ENCODE results near the gene FGF1. TPM values are rescaled to one million over a fixed set of nuclear protein-coding genes. Genes with fewer than 3 reads are reported as not detected.

The FGF1 gene
- total and polyA plus RNA-seq, 2 of the 4 experiments (the other 2 are of a cell fraction) = 7.6 to 7.7 TPM

- intact Hi-C loops (cut with micrococcal nuclease) = no loop called here
- in situ Hi-C loops (cut with MboI; ENCODE audit: low sequenced_read_pairs) = loop anchor here (5.0 kb wide), 1 partner anchor 39 kb away; no protein-coding TSS in a partner anchor
- Histone ChIP-seq H3K9me1 (ENCODE audit: insufficient read depth, low read length) (no peaks in the 10 kb centered on the region), H3K27me3 (ENCODE audit: control insufficient read depth, insufficient read depth, low read length) (no peaks in the 10 kb centered on the region), H2BK5ac (ENCODE audit: low read depth, low read length, poor library complexity, severe bottlenecking) (no peak overlapping the region), H2AFZ (replicated peaks; ENCODE audit: low read length, poor library complexity) (no peak overlapping the region), H2AK9ac (replicated peaks; ENCODE audit: low read depth, low read length, poor library complexity) (no peak overlapping the region), H3K18ac (ENCODE audit: low read depth, low read length) (no peak overlapping the region), H4K20me1 (ENCODE audit: insufficient read depth, low read length) (no peaks in the 10 kb centered on the region), H3K79me1 (ENCODE audit: low read depth in 1 of 2, low read length in 2 of 2) (no peaks in the 10 kb centered on the region), H3K36me3 (ENCODE audit: control insufficient read depth, insufficient read depth, low read length) (no peaks in the 10 kb centered on the region), H3K56ac (ENCODE audit: extremely low read depth, insufficient read depth, low read length) (no peak overlapping the region), H2AK5ac (ENCODE audit: low read depth, low read length) (no peak overlapping the region), H3K9ac (ENCODE audit: low read depth, low read length) (no peak overlapping the region), H2BK20ac (ENCODE audit: low read depth, low read length) (no peak overlapping the region), H3K27ac (ENCODE audit: insufficient read depth, low read length) (no peak overlapping the region), H3K23ac (ENCODE audit: low read depth, low read length) (no peak overlapping the region), H3K4me2 (ENCODE audit: low read depth, low read length) (no peak overlapping the region), H4K8ac (ENCODE audit: low read depth in 2 of 2, low read length in 2 of 2) (no peak overlapping the region), H4K91ac (ENCODE audit: insufficient read depth, low read depth, low read length) (no peak overlapping the region), H3K4me1 (ENCODE audit: control insufficient read depth, insufficient read depth, low read length) (peaks cover 2% of the 10 kb centered on the region; the same call in 1 of the 2 replicates), H3K4ac (ENCODE audit: low read depth, low read length) (no peak overlapping the region), H3K14ac (replicated peaks; ENCODE audit: low read depth, low read length) (no peak overlapping the region), H2BK120ac (ENCODE audit: low read depth, low read length) (no peak overlapping the region), H4K5ac (ENCODE audit: low read depth, low read length) (no peak overlapping the region), H3K4me3 (ENCODE audit: insufficient read depth, low read depth, low read length) (no peak overlapping the region), H3K9me3 (ENCODE audit: control insufficient read depth, insufficient read depth, low read length) (0 out of 2 replicates have a peak, but pooled peaks cover 2% of the 10 kb centered on the region), H2BK15ac (ENCODE audit: low read depth, low read length) (no peak overlapping the region)
- no peak for TF ChIP-seq RCOR1 (IDR thresholded peaks at IDR 0.05; ENCODE audit: insufficient replicate concordance, low read length)
- no peak for TF ChIP-seq MXI1 (IDR thresholded peaks at IDR 0.05; ENCODE audit: borderline replicate concordance, low read depth, low read length)
- no peak for TF ChIP-seq RFX5 (IDR thresholded peaks at IDR 0.05; ENCODE audit: low read depth, low read length)
- TF ChIP-seq ELK1 (IDR thresholded peaks at IDR 0.05; ENCODE audit: borderline replicate concordance, low read depth, low read length) = no peak
- no peak for TF ChIP-seq USF2 (IDR thresholded peaks at IDR 0.05; ENCODE audit: low read depth, low read length)
- TF ChIP-seq RAD21 (IDR thresholded peaks at IDR 0.05; ENCODE audit: low read length) = no peak
- TF ChIP-seq POLR2A (IDR thresholded peaks at IDR 0.05; ENCODE audit: low read depth, low read length) = no peak
- TF ChIP-seq MAFK (IDR thresholded peaks at IDR 0.05; ENCODE audit: low read depth, low read length) = no peak
- TF ChIP-seq BHLHE40 (IDR thresholded peaks at IDR 0.05; ENCODE audit: low read depth, low read length) = no peak
- TF ChIP-seq FOS (IDR thresholded peaks at IDR 0.05; ENCODE audit: low read depth, low read length) = no peak
- no peak for TF ChIP-seq CHD1 (IDR thresholded peaks at IDR 0.05; ENCODE audit: low read depth, low read length)
- TF ChIP-seq SMC3 (IDR thresholded peaks at IDR 0.05; ENCODE audit: low read depth, low read length) = no peak
- no peak for TF ChIP-seq MAZ (IDR thresholded peaks at IDR 0.05; ENCODE audit: borderline replicate concordance, low read depth, low read length)
- no peak for TF ChIP-seq CEBPB (IDR thresholded peaks at IDR 0.05; ENCODE audit: low read depth, low read length)
- no peak for TF ChIP-seq NFE2L2 (IDR thresholded peaks at IDR 0.05; ENCODE audit: low read depth, low read length)
- TF ChIP-seq, protein P1, sequence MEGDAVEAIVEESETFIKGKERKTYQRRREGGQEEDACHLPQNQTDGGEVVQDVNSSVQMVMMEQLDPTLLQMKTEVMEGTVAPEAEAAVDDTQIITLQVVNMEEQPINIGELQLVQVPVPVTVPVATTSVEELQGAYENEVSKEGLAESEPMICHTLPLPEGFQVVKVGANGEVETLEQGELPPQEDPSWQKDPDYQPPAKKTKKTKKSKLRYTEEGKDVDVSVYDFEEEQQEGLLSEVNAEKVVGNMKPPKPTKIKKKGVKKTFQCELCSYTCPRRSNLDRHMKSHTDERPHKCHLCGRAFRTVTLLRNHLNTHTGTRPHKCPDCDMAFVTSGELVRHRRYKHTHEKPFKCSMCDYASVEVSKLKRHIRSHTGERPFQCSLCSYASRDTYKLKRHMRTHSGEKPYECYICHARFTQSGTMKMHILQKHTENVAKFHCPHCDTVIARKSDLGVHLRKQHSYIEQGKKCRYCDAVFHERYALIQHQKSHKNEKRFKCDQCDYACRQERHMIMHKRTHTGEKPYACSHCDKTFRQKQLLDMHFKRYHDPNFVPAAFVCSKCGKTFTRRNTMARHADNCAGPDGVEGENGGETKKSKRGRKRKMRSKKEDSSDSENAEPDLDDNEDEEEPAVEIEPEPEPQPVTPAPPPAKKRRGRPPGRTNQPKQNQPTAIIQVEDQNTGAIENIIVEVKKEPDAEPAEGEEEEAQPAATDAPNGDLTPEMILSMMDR (conservative IDR thresholded peaks at IDR 0.05; ENCODE audit: low read depth, low read length) = no peak
- no peak for DNase-seq
- no peak for ATAC-seq (ENCODE audit: low read depth)
- no TSS peak for BruUV-seq (replicated peaks)
- CTCF ChIA-PET = interaction anchor here (0.6 to 0.7 kb wide), 2 partner anchors 9 to 547 kb away, joined by 3 to 5 read pairs; no protein-coding TSS in a partner anchor
- WGBS, 2 experiments (ENCODE audit: extremely low coverage in 2 of 2, insufficient read length in 1 of 2) = no CpG with 5 or more reads among the region's 2 CpGs
- dilution Hi-C loops (cut with HindIII; ENCODE audit: low sequenced_read_pairs, unreplicated experiment) = no loop called here
- POLR2A ChIA-PET (ENCODE audit: unreplicated experiment) = no interaction called here
Observed at GRCh38 chr5:142658278-142658677, 27.6 kb downstream of the FGF1 start.
